Mesendoderm (in vitro differentiated cells): ENCODE measurements around the gene LRRC3.

Experiments used
- DNase-seq: peaks from one replicate; pipeline ENCODE4 v3.0.0; 2013
- H2AK5ac ChIP-seq: 2 replicates; pipeline ENCODE4 v1.6.1; 2013; ENCODE audit warnings: low read length, inconsistent platforms
- H2BK120ac ChIP-seq: 2 replicates; pipeline ENCODE4 v1.6.1; 2013; ENCODE audit warnings: low read depth, mild to moderate bottlenecking, low read length, moderate library complexity, mixed read lengths
- H2BK15ac ChIP-seq: replicated peaks from 2 replicates; pipeline ENCODE4 v1.6.1; 2013; ENCODE audit warnings: low read depth, mild to moderate bottlenecking, moderate library complexity
- H2BK5ac ChIP-seq: 2 replicates; pipeline ENCODE4 v1.6.1; 2013; ENCODE audit warnings: low read length, inconsistent platforms
- H3K18ac ChIP-seq: 2 replicates; pipeline ENCODE4 v1.6.1; 2013; ENCODE audit warnings: mild to moderate bottlenecking, low read length, mixed read lengths
- H3K23ac ChIP-seq: one replicate; pipeline ENCODE4 v1.6.1; 2013; ENCODE audit warnings: low read length
- H3K27ac ChIP-seq: 2 replicates; pipeline ENCODE4 v1.5.1; 2013; ENCODE audit warnings: low read depth, mild to moderate bottlenecking, inconsistent platforms, low read length, moderate library complexity
- H3K27me3 ChIP-seq: 2 replicates; pipeline ENCODE4 v1.6.1; 2013; ENCODE audit warnings: low read length, control low read depth, mild to moderate bottlenecking, inconsistent platforms; ENCODE audit not compliant: insufficient read depth, poor library complexity
- H3K36me3 ChIP-seq: 2 replicates; pipeline ENCODE4 v1.6.1; 2013; ENCODE audit warnings: low read length, inconsistent platforms; ENCODE audit not compliant: control insufficient read depth, insufficient read depth
- H3K4ac ChIP-seq: one replicate; pipeline ENCODE4 v1.6.1; 2013; ENCODE audit warnings: low read depth, mild to moderate bottlenecking, low read length, moderate library complexity
- H3K4me1 ChIP-seq: 2 replicates; pipeline ENCODE4 v1.6.1; 2013; ENCODE audit warnings: low read depth, low read length, inconsistent platforms; ENCODE audit not compliant: control insufficient read depth
- H3K4me2 ChIP-seq: 2 replicates; pipeline ENCODE4 v1.6.1; 2013; ENCODE audit warnings: low read length
- H3K4me3 ChIP-seq: 2 replicates; pipeline ENCODE4 v1.5.1; 2013; ENCODE audit warnings: mild to moderate bottlenecking, low read length
- H3K56ac ChIP-seq: one replicate; pipeline ENCODE4 v1.6.1; 2013; ENCODE audit warnings: low read length
- H3K79me1 ChIP-seq: 2 replicates; pipeline ENCODE4 v1.6.1; 2013; ENCODE audit warnings: low read length, inconsistent platforms
- H3K79me2 ChIP-seq: 2 replicates; pipeline ENCODE4 v1.6.1; 2013; ENCODE audit warnings: mild to moderate bottlenecking, low read length; ENCODE audit not compliant: control insufficient read depth, insufficient read depth
- H3K9ac ChIP-seq: 2 replicates; pipeline ENCODE4 v1.6.1; 2013; ENCODE audit warnings: low read length, inconsistent platforms
- H4K5ac ChIP-seq: one replicate; pipeline ENCODE4 v1.6.1; 2013; ENCODE audit warnings: low read length
- H4K8ac ChIP-seq: one replicate; pipeline ENCODE4 v1.6.1; 2013; ENCODE audit warnings: low read depth, mild to moderate bottlenecking, control low read depth, low read length, moderate library complexity
- WGBS: extraction: QIAGEN DNeasy Blood & Tissue Kit; methylation state at CpG from one replicate; pipeline ENCODE4 v1.1.7; 2013; ENCODE audit warnings: low lambda C conversion rate, missing lambda C conversion rate; ENCODE audit not compliant: insufficient coverage; ENCODE audit errors: extremely low coverage; 5-methylcytosine and 5-hydroxymethylcytosine counted together

Gene LRRC3

DNA sequence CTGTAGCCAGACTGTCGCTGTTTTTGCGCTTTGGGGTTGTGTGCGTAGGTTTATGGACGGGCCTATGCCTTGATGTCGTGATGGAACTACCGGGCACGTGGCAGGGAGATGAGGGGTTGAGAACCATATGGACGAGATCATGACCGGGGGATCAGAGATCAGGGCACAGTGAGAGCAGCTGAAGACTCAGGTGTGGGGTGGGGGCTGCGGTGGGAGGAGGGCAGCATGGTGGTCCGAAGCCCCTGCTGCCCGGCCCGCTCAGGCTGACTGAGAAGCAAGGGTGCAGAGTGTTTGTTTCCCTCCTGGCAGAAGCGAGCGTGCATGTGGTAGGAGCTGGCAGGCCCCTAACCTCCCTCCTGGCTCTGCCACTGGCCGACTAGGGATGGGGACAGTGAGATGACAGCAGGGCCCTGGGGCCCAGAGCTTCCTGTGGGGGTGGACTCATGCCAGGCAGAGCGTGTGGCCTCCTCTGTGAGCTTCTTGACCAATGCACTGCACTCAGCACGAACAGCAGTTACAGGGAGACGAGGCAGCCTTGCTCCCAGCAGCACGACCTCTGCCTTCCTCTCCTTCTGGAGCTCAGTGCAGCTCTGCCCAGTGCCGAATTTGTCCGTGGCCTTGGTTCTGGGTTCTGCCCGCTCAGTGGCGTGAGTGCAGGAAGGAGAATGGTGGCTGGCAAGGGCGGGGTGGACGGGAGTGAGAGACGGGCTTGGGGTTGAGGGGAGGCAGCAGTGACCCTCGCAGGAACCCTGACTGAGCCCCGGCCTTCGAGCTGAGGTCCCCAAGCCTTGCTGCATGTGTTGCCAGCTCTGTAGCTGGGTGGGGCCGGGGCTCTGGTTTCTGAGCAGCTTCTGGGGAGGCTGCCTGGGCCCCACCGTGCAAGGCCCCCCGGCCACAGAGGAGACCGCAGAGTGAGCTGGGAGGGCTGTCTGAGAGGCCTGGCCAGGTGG lies 22.2 kb upstream of the LRRC3 start:
- Histone ChIP-seq H3K56ac (no peak overlapping the region), H2AK5ac (no peak overlapping the region), H4K5ac (no peak overlapping the region), H3K18ac (no peak overlapping the region), H3K9ac (no peak overlapping the region), H3K4me3 (no peak overlapping the region), H2BK120ac (no peak overlapping the region), H3K27ac (no peak overlapping the region), H2BK15ac (no peak overlapping the region), H3K27me3 (no peaks in the 10 kb centered on the region), H4K8ac (no peak overlapping the region), H2BK5ac (no peak overlapping the region), H3K4me2 (no peak overlapping the region), H3K79me1 (no peaks in the 10 kb centered on the region), H3K4me1 (no peaks in the 10 kb centered on the region), H3K23ac (no peak overlapping the region), H3K36me3 (no peaks in the 10 kb centered on the region), H3K79me2 (no peaks in the 10 kb centered on the region), H3K4ac (no peak overlapping the region)
- no peak for DNase-seq
- WGBS: no CpG with 5 or more reads among the region's 34 CpGs

DNA sequence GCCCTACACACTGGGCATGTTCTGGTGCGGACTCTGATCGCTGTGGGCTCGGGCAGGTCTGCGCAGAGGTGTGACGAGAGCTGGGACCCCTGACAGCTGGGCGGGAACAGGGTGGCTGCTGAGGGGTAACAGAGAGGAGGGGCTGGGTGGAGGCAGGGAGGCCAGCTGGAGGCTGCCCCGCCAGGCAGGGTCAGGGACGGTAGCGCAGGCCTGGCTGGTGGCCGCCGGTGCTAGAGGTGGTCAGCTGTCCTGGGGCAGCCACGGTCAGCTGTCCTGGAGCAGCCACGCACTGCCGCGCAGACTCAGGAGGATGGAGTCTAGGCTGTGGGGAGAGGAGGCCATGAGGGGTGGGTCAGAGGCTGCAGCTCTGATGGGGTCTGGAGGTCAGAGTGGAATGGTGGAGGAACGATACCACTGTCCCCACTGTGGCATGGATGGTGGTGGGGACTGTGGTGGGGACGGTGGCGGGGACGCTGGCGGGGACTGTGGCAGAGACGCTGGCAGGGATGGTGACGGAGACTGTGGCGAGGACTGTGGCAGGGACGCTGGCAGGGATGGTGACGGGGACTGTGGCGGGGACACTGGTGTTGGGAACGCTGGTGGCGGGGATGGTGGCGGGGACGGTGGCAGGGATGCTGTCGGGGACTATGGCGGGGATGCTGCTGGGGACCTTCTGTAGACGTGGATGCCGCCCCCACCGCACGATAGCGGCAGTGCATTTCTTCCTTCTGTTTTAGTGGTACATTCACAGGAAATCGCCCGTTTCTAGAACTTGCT lies 21.3 kb upstream of the LRRC3 start:
- no peak overlapping the region for H3K23ac ChIP-seq
- H3K27me3 ChIP-seq: no peaks in the 10 kb centered on the region
- no peak overlapping the region for H2BK120ac ChIP-seq
- no peak overlapping the region for H2AK5ac ChIP-seq
- H4K8ac ChIP-seq: no peak overlapping the region
- no peak overlapping the region for H2BK5ac ChIP-seq
- no peak overlapping the region for H4K5ac ChIP-seq
- no peak overlapping the region for H3K56ac ChIP-seq
- no peaks in the 10 kb centered on the region for H3K4me1 ChIP-seq
- no peak overlapping the region for H3K27ac ChIP-seq
- H3K18ac ChIP-seq: no peak overlapping the region
- no peak for DNase-seq
- no CpG with 5 or more reads among the region's 39 CpGs for WGBS
- no peaks in the 10 kb centered on the region for H3K79me1 ChIP-seq
- H3K79me2 ChIP-seq: no peaks in the 10 kb centered on the region
- H3K36me3 ChIP-seq: no peaks in the 10 kb centered on the region
- no peak overlapping the region for H3K4ac ChIP-seq
- H2BK15ac ChIP-seq: no peak overlapping the region
- no peak overlapping the region for H3K9ac ChIP-seq
- no peak overlapping the region for H3K4me3 ChIP-seq
- H3K4me2 ChIP-seq: no peak overlapping the region

DNA sequence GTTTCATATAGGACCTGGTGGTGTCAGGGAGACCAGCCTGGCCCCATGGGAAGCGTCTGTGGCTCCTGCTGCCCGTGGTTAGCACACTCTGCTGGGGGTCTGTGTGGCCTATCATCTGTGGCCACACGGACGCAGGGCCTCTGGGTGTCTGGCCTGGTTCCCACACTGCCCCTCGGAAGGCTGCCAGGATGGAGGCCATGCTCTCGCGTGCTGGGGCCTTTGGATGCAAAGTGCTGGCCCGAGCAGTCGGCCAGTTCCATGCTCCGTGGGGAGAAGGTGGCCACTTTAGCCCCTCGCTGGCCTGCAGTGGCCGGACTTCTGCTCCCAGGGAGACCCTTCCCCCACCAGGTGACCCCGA lies 20.8 kb upstream of the LRRC3 start:
- no peaks in the 10 kb centered on the region for H3K79me2 ChIP-seq
- no peak overlapping the region for H4K8ac ChIP-seq
- no peak overlapping the region for H2BK5ac ChIP-seq
- no peak for DNase-seq
- no peak overlapping the region for H3K18ac ChIP-seq
- H2BK120ac ChIP-seq: no peak overlapping the region
- no peak overlapping the region for H2AK5ac ChIP-seq
- H3K27ac ChIP-seq: no peak overlapping the region
- no CpG with 5 or more reads among the region's 13 CpGs for WGBS
- no peaks in the 10 kb centered on the region for H3K36me3 ChIP-seq
- no peak overlapping the region for H3K9ac ChIP-seq
- H3K23ac ChIP-seq: no peak overlapping the region
- H3K4me3 ChIP-seq: no peak overlapping the region
- H3K27me3 ChIP-seq: no peaks in the 10 kb centered on the region
- H4K5ac ChIP-seq: no peak overlapping the region
- no peak overlapping the region for H3K4me2 ChIP-seq
- H3K4ac ChIP-seq: no peak overlapping the region
- H3K79me1 ChIP-seq: no peaks in the 10 kb centered on the region
- H2BK15ac ChIP-seq: no peak overlapping the region
- H3K4me1 ChIP-seq: no peaks in the 10 kb centered on the region
- no peak overlapping the region for H3K56ac ChIP-seq

DNA sequence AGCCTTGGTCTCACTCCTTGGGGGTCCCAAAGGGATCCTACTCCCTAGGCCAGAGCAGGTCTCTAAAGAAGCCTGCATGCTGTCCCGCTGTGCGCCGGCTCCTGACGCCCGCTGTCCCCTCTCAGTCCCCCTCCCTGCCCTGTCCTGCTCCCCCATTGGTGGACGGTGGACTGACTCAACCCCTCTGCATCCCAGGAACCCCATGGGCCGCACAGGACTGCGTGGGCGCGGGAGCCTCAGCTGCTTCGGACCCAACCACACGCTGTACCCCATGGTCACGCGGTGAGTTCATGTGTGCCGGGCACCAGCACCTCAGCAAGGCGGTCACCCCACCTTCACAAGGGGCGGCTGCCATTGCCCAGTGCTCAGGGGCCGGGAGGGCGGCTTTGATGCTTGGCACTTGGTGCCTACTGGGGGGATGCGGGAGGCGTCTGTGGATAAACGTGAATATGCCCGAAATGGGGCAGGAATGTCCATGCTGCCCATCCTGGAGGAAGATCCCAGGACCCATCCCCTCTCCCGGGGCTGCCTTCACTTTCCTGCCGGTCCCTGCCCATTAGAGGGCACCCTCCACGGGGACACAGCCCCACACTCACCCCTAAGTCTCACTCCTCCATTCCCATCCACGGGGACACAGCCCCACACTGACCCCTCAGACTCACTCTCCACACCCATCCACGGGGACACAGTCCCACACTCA lies 20.2 kb upstream of the LRRC3 start:
- Histone ChIP-seq H3K18ac (no peak overlapping the region), H3K4me2 (no peak overlapping the region), H3K4ac (no peak overlapping the region), H2BK120ac (no peak overlapping the region), H4K8ac (no peak overlapping the region), H3K4me1 (no peaks in the 10 kb centered on the region), H3K79me2 (no peaks in the 10 kb centered on the region), H3K36me3 (no peaks in the 10 kb centered on the region), H3K23ac (no peak overlapping the region), H2BK15ac (no peak overlapping the region), H3K56ac (no peak overlapping the region), H3K27me3 (no peaks in the 10 kb centered on the region), H3K4me3 (no peak overlapping the region), H3K79me1 (no peaks in the 10 kb centered on the region), H3K27ac (no peak overlapping the region), H2BK5ac (no peak overlapping the region), H2AK5ac (no peak overlapping the region), H3K9ac (no peak overlapping the region), H4K5ac (no peak overlapping the region)
- WGBS: no CpG with 5 or more reads among the region's 28 CpGs
- DNase-seq: no peak

DNA sequence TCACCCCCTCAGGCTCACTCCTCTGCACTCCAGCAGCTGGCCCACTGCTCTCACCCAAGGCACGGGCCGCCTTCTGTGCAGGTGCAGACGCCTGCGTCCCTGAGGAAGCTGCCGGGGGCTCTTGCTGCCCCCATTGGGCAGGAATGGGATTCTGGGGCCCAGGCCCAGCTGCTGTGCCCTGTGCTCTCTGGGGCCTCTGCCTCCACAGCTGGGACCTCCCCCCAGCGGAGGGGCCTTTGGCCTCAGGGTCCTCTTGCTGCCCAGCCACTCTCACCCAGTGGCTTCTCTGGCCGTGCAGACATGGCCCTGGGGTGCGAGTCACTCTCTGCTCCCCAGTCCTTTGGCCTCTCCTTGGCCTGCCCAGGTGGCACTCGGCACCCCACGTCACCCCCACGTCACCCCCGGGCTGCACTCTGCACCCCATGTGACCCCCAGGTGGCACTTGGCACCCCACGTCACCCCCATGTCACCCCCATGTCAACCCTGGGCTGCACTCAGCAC lies 19.1 kb upstream of the LRRC3 start:
- Histone ChIP-seq H4K8ac (no peak overlapping the region), H2BK120ac (no peak overlapping the region), H2BK5ac (no peak overlapping the region), H3K18ac (no peak overlapping the region), H2AK5ac (no peak overlapping the region), H3K27me3 (no peaks in the 10 kb centered on the region), H3K4me3 (no peak overlapping the region), H3K56ac (no peak overlapping the region), H3K4me1 (no peaks in the 10 kb centered on the region), H3K79me1 (no peaks in the 10 kb centered on the region), H3K4me2 (no peak overlapping the region), H4K5ac (no peak overlapping the region), H2BK15ac (no peak overlapping the region), H3K36me3 (no peaks in the 10 kb centered on the region), H3K79me2 (no peaks in the 10 kb centered on the region), H3K23ac (no peak overlapping the region), H3K9ac (no peak overlapping the region), H3K27ac (no peak overlapping the region), H3K4ac (no peak overlapping the region)
- no CpG with 5 or more reads among the region's 13 CpGs for WGBS
- no peak for DNase-seq
